Renal cortical epithelial cell (primary cell): ENCODE results near the gene MFSD12. TPM values are rescaled to one million over a fixed set of nuclear protein-coding genes. Genes with fewer than 3 reads are reported as not detected.
"Not testable (repeated sequence)": the region's sequence is repeated elsewhere in the genome, so short reads cannot be mapped to it uniquely, and the experiment has no call there.

Source experiments
- DNase-seq: peaks from one replicate; pipeline ENCODE4 v3.0.0-alpha.2; 2011; ENCODE audit warnings: low read depth
- total RNA-seq: library from RNA; depleted of rRNA; stranded (reverse); fragments of >200 nt; gene quantifications from 2 replicates; pipeline ENCODE4 v1.2.3, GENCODE V29; 2014

The MFSD12 gene
- total RNA-seq, 1 donor from 2014 or later = 227 TPM

GRCh38 chr19:3536429-3537100 lies 20.8 kb downstream of the MFSD12 start:
- no peak for DNase-seq

- no peak for DNase-seq
Measured at GRCh38 chr19:3535981-3536380, 21.4 kb downstream of the MFSD12 start.

GRCh38 chr19:3535563-3535965 lies 21.8 kb downstream of the MFSD12 start:
- no peak for DNase-seq

GRCh38 chr19:3535235-3535535 lies 22.2 kb downstream of the MFSD12 start:
- DNase-seq = no peak

- no peak for DNase-seq
Measured at GRCh38 chr19:3534375-3535234, 22.8 kb downstream of the MFSD12 start.

GRCh38 chr19:3533563-3534216 lies 23.7 kb downstream of the MFSD12 start:
- no peak for DNase-seq

GRCh38 chr19:3533033-3533432 lies 24.4 kb downstream of the MFSD12 start:
- DNase-seq = no peak

GRCh38 chr19:3532154-3532786 lies 25.1 kb downstream of the MFSD12 start:
- no peak for DNase-seq

GRCh38 chr19:3531716-3532115 lies 25.7 kb downstream of the MFSD12 start:
- DNase-seq = no peak

GRCh38 chr19:3530389-3530788 lies 27.0 kb downstream of the MFSD12 start:
- no peak for DNase-seq

- DNase-seq = not testable (repeated sequence)
Measured at GRCh38 chr19:3529299-3529698, 28.1 kb downstream of the MFSD12 start.

- DNase-seq = no peak
Measured at GRCh38 chr19:3528539-3529211, 28.7 kb downstream of the MFSD12 start.

GRCh38 chr19:3528080-3528479 lies 29.3 kb downstream of the MFSD12 start:
- no peak for DNase-seq

- DNase-seq = no peak
Measured at GRCh38 chr19:3527238-3527910, 30.0 kb downstream of the MFSD12 start.

GRCh38 chr19:3526507-3527237 lies 30.7 kb downstream of the MFSD12 start:
- no peak for DNase-seq

- DNase-seq = no peak
Measured at GRCh38 chr19:3524904-3525451, 32.4 kb downstream of the MFSD12 start.

GRCh38 chr19:3524078-3524842 lies 33.1 kb downstream of the MFSD12 start:
- DNase-seq = no peak

- DNase-seq = no peak
Measured at GRCh38 chr19:3523361-3524077, 33.9 kb downstream of the MFSD12 start.
